TTC549 (cell line): ENCODE measurements around the gene SLC22A14.
"Not testable (repeated sequence)": the region's sequence is repeated elsewhere in the genome, so short reads cannot be mapped to it uniquely, and the experiment has no call there.

Experiments
- FAIRE-seq: peaks from 2 replicates; lab custom pipeline; 2012; peaks lifted over from hg19 to GRCh38; lab: Jason Lieb, UNC

SLC22A14 gene, protein sequence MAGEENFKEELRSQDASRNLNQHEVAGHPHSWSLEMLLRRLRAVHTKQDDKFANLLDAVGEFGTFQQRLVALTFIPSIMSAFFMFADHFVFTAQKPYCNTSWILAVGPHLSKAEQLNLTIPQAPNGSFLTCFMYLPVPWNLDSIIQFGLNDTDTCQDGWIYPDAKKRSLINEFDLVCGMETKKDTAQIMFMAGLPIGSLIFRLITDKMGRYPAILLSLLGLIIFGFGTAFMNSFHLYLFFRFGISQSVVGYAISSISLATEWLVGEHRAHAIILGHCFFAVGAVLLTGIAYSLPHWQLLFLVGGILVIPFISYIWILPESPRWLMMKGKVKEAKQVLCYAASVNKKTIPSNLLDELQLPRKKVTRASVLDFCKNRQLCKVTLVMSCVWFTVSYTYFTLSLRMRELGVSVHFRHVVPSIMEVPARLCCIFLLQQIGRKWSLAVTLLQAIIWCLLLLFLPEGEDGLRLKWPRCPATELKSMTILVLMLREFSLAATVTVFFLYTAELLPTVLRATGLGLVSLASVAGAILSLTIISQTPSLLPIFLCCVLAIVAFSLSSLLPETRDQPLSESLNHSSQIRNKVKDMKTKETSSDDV

DNA sequence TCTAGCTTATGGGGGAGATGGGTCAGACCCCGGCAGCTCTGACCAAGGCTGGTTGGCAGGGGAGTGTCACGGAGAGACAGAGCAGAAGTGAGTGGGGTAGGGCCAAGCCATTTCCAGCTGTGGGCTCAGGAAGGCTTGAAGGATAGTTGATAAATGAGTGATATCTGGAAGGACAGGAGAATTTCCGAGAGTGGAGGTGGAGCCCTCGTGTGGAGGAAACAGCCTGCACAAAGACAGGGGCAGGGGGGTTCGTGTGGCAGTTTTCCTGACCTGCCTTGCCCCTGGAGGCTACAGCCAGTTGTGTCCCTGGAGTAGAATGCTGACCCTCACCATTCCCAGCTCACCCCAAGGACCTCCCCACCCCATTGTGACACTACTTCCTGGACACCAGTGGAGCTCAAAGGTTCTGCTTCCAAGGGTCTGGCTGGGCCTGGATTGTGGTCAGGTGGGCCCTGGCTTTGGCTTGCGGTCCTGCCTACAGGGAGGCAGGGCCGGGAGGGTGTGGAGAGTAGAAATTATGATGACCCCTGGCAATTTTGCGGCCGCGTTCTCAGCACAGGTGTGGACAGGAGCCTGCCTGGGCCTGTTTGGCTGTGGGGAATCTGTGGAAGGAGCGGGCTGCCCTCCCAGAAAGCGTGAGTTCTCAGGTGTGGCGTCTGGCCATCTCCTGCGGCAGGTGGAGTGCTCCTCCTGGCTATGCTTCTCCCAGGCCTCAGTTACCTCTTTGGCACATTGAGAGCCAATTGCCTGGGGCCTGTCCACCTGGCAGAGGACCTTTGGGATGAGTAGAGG, at the start of gene SLC22A14:
Gene SLC22A14, plus strand, starts transcription at position 400 of the 792 bp plus-strand sequence. CDS start 23,733 bp downstream, outside the sequence.
- no peak for FAIRE-seq

DNA sequence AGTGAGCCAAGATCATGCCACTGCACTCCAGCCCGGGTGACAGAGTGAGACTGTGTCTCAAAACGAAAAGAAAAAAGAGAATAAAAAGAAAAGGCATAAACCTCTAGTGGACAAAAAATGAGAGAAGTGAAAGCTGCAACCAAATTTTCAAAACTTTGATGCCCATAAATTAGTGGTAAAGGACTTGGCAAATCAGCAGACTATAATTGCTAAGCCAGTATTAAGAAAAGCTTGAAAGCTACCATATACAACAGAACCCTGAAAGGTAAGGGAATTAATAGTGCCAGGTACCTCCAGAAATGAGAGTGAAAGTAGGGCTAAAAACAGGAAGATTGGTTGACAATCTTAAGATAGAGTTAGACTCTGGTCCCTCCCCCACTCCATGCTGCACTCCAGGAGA, 49.4 kb upstream of the SLC22A14 start:
- FAIRE-seq = no peak

DNA sequence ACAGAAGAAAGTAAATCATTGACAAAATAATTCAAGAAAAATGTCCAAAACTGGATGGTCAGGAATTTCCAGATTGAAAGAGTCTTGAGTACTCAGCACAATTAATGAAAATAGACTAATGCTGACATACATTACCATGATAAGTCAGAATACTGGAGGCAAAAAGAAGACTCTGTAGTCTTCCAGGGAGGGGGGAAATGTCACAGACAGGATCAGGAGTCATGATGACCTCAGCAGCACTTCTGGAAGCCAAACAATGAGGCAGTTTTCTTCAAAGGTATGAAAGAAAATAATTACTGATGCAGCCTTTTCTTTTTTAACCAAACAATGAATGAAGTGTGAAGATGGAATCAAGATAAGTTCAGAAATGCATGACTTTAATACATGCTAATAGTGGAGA, 46.6 kb upstream of the SLC22A14 start:
- no peak for FAIRE-seq

DNA sequence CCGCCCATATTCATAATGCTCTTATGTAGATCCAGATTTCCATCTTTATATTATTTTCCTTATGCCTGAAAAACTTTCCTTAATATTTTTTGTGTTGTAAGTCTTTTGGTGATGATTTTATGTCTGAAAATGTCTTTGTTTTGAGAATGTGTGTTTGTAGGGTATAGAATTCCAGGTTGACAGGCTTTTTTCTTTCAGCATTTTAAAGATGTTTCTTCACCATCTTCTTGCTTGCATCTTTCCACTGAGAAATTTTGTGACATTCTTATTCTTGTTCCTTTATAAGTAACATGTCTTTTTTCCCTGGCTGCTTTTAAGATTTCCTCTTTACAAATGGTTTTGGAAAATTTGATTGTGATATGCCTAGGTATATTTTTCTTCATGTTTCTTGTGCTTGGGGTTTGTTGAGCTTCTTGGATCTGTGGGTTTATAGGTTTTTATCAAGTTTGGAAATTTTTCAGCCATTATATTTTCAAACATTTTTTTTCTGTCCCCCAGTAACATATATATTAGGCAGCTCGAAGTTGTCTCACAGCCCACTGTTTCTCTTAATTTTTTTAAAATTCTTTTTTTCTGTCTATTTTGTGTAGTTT, 43.6 kb upstream of the SLC22A14 start:
- no peak for FAIRE-seq

DNA sequence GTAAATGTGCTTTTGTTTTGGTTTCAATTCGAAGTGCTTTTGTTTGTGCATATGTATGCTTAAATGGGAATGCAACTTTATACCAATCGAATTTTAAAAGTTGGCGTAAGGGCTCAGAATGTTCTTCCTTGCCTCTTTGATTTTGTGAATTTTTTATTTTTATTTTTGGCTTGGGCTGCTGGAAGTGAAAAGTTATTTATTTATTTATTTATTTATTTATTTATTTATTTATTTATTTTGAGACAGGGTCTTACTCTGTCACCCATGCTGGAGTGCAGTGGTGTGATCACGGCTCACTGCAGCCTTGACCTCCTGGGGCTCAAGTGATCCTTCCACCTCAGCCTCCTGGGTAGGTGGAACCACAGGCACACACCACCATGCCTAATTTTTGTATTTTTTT, 39.3 kb upstream of the SLC22A14 start:
- not testable (repeated sequence) for FAIRE-seq

DNA sequence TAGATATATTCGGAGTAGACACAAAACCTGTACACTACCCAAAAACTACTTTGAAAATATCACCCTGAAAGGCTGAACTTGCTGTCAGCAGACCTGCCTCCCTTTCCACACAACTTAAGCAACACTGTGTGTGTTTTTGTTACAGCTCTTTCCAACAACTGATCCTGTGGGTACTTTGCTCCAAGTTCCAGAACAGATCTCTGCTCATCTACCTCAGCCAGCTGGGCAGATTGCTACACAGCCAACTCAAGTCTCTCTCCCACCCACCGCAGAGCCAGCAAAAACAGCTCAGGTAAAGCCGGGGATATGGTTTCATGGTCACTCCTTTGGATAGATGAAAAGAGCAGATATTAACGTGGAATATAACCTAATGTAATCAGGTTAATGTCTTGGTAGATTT, 36.2 kb upstream of the SLC22A14 start:
- no peak for FAIRE-seq

DNA sequence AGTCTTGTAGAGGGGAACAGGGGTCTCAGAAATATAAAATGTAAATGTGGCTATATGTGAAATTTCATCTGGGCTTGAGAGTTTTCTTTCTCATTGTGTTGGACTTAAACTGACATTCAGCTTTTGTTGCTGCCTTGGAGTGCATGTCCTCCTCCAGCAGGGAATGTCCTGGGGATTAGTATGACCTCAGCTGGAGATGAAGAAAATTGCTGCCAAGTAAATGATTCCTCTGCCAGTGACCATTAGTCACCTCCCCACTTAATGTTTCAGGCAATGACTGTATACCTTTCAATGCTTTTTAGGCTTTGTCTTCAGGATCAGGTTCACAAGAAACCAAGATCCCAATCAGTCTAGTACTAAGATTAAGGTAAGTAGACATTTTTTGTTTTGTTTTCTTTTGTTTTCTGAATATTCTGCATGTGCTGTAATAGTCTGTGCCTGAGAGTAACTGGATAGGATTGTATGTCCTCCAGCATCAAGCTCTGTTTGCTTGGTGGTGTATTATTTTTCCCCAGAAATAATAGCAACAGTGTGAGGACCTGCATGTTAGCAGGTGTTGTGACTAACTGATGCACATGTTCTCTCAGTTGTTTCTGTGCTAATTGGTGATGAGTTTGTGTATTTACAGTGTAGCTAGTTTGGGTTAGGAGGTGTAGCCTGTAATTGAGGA, 34.6 kb upstream of the SLC22A14 start:
- FAIRE-seq = no peak

DNA sequence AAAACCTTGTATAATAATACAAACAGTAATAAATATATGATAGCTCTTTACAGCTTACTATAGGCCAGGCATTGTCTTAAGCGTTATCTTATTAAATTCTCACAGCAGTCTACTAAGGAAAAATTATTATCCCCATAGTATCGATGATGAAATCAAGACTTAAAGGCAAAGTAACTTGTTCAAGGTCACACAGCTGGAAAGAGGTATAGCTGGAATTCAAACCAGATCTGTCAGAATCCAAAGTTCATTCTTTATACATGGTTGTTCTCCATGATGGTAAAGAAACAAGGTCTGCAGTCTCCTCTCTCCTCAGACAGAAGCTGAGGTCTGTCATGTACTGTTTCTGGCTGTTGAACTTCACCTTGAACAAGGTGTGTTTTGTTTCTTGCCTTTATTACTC, 31.9 kb upstream of the SLC22A14 start:
- FAIRE-seq = no peak

DNA sequence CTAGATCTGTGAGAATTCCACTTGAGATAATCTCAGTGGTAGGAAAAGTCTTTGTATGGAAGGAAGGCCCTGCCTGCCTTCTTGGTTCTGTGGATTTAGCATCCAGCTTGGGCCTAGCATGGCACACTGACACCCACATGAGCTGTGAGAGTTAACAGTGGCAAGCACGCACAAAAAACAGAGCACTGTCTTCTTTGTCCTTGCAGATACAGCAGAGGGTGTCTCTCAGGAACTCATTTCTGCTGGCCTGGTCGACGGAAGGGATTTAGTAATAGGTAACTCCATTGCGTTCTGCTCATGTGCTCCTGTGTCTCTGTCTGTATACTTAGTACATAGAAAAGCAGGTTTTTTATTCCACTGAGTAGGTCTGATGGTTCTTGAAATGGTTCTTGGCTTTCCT, 30.9 kb upstream of the SLC22A14 start:
- no peak for FAIRE-seq

DNA sequence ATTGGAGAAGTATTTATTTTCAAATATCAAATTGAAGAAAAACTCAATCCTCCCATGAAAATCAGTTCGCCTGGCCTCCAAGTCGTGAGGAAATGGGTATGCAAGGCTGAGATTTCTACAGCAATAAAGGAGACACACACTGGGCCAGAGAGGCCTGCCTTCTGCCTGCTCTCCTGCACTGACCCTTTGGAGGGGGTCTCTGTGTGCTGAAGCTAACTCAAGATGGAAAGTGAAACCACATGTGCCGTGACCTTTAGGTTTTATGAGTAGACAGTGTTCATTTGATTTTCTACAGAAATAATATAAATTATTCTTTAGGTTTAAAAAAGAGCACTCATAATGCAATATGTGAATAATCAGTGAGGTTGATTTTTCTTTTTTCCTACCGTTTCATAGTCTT, 28.4 kb upstream of the SLC22A14 start:
- FAIRE-seq = no peak

DNA sequence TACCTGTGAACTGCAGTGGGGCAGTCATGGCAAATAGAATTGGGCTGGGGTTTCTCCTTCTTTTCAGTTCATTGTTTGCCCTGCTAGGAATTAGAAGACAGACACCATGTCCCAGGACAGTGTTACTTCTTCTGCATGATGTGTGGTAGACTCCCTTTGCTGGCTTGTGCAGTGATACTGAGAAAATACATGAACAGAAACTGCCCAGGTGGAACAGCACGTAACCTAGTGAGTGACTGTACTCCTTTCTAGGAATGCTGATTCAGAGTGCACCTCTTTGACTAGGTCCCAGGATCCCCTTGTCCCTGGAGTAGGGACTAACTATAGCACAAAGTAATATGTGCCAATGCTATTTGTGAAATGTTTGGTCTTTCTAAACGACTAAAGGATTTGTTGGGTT, 27.2 kb upstream of the SLC22A14 start:
- no peak for FAIRE-seq

DNA sequence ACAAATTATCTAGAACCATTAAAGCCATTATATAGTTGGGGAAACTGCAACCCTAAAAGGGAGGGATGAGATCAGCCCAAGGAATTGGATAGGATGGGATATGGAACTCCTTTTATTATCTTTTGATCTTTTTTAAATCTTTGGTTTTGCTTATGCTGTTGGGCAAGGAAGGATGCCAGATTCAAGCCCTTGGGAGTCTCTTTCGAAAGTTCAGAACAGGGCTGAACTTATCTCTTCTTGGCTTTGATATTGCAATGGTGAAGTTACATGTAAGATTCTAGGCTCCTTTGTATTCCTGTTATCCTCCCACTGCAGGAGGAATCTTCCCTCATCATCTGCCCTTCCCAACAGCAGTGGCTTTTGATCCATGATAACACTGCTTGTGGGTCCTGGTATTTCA, 26.5 kb upstream of the SLC22A14 start:
- FAIRE-seq = no peak

DNA sequence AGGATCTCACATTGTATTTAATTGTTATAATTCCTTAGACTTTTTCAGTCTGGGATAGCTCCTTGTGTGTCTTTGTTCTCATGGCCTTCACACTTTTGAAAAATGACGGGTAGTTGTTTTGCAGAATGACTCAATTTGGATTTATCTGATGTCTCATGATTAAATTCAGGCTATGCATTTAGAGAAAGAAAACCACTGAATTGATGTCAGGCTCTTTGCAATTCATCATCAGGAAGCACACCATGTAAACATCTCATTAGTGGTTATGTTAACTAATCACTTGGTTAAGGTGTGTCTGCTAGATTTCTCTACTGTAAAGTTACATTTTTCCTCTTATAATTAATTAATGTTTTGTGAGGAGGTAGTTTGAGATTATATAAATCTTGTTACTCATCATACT, 24.5 kb upstream of the SLC22A14 start:
- FAIRE-seq = no peak

DNA sequence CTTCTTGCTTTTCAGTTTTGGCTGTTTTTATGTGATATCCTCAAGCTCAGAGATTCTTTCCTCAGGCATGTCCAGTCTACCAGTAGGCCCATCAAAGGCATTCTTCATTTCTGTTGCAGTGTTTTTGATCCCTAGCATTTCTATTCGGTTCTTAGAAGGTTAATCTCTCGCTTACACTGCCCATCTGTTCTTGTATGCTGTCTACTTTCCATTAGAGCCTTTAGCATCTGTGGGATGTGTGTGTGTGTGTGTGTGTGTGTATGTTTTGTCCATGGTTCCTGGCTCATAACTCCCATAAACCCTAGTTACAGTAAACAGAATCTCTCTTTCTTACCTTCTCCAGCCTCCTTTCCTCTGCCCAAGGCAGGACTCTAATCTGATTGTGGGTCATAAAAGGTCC, 21.6 kb upstream of the SLC22A14 start:
- FAIRE-seq = no peak

DNA sequence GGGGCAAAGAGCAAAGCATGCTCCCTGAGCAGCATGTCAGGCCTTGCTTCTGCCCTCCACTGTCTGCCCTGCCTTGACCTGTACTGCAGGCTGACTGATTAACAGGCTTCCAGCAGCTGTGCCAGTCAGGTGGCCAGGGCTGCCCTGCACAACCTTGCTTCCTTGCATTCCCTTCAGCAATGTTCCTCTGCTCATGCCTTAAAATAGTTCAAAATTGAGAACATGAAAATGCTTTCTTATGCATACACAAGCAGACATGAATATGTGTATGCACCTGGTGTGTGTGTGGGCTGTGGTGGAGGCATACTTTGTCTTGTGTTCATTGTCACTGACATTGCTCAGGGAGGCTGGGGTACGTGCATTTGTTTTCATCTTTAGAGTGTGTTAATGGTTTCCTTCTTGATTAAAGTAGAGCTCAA, 17.7 kb upstream of the SLC22A14 start:
- no peak for FAIRE-seq

DNA sequence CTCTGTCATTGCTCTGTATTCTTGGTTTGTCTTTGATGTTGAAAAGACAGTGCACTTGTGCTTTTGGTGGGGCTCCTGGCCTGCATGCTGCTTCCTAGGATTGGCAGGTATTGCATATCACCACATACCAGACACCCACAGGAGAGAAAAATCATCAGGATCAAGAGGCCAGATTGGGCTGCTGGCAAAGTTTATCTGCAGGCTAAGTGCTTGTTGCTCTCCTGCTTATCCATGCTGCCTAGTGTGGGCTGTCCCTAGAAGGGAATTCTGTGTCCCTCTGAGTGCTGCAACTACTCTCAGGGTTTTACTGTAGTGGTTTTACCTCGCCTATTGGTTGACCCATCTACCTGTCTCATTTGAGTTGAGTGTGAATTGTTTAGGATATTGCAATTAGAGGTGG, 17.3 kb upstream of the SLC22A14 start:
- no peak for FAIRE-seq

DNA sequence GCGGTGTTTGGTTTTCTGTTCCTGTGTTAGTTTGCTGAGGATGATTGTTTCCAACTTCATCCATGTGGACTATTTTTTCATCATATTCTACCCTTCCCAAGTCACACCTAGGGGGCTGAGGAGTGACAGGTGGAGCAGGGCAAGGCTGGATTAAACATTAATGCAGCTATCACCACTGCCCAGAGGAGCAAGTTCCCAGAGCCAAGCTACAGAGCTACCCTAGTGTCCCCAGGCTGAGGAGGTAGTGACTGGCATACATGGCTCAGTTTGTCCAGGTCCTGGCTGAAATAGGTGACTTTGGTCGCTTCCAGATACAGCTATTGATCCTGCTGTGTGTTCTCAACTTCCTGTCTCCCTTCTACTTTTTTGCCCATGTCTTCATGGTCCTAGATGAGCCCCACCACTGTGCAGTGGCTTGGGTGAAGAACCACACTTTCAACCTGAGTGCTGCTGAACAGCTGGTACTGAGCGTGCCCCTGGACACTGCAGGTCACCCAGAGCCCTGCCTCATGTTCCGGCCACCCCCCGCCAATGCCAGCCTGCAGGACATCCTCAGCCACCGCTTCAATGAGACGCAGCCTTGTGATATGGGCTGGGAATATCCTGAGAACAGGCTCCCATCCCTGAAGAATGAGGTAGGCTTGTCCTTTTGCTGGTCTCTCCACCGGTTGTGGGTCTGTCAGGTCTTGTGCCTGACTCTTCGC, 16.3 kb upstream of the SLC22A14 start, which contains the start of gene SLC22A13:
Gene SLC22A13, plus strand, starts transcription at position 209 of the 704 bp plus-strand sequence. Its CDS starts 49 bp downstream, at position 258.
- no peak for FAIRE-seq

DNA sequence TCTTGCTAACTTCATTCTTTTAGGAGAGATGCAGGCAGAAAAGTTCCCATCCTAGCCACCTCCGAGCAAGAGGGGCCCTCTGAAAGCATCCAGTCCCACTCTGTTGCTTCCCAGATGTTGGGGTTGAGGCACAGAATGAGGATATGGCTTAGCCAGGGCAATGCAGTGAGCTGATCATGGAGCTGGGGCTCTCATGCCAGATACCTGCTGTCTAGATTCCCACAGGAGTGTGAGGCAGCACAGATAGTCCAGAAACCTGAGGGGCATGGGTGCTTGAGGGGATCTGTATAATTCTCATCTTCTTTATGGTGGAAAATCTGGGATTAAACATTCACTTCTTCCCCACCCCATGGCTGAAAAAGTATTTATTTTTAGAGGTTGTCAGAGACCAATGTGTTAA, 15.3 kb upstream of the SLC22A14 start:
- no peak for FAIRE-seq

DNA sequence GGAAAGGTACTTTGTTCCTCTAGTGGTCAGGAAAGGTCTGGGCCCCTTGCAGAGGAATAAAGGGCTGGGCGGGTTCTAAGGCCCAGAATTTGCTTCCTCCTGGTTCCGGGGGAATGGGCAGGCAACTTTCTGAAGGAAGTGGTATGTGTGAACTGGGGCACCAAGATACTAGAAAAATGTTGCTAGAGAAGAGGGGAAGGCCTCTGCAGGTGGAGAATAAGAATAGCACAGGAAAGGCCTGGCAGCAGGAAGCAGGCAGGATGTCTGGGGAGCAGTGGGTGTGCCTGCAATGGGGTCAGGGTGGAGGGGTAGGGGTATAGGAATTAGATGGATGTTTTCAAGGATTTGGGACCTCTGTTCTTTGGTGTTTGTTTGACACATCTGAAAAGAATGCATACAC, 14.4 kb upstream of the SLC22A14 start:
- FAIRE-seq = no peak

DNA sequence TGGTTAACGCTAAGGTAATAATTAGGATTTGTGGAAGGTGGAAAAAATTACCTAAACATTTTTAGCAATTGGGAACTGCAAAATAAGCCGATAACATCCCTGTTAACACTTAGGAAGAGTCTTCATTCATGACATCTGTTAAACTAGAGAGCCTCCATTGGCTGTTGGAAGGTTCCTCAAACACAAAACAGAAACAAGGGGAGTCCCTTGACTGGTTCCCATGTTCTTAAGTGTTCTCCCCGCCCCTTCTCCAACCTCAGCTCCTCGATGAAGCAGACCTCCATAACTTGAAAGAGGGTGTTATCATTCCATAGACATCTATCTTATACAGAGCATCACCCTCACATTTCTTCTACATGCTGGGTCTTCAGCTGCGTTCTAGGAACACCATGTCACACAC, 14.0 kb upstream of the SLC22A14 start:
- FAIRE-seq = no peak

DNA sequence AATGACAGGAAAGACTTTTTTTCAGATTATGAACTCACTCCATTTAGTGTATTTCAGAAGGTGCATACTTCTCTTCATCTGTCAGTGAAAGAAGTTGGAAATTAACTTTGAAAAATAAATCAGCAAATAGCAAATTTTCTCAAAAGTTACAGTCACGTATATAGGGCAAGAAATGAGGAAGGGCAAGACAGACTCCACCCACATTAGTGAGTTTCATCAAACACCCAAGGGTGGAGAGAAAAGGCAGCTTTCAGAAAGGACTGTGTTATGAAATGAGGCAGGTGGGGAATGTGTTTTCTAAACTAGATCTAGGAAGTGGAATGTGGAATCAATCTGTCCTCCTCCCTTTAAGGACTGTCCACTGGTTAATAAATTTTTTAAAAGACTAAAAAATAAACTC, 13.6 kb upstream of the SLC22A14 start:
- no peak for FAIRE-seq

DNA sequence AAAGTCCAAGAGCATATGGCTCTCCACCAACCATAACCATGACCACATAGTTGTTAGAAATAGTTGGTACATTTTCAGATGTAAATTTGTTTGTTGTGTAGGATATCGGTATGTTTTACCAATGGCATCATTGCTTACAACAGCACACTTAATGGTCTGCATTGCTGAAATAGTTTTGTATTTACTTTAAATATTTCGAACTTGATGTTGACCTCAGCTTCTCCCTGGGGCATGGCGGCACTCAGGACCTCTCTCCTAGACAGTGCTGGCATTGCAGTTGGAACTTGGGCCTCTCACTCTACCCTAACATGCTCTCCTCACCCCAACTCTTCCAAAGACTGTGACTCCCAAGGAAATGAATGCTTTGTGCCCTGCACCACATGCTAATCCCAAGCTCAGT, 11.5 kb upstream of the SLC22A14 start:
- FAIRE-seq = no peak
